ENCODE data around the gene SPATA2L.
"Not testable (repeated sequence)": the region's sequence is repeated elsewhere in the genome, so short reads cannot be mapped to it uniquely, and the experiment has no call there.

SPATA2L gene

DNA sequence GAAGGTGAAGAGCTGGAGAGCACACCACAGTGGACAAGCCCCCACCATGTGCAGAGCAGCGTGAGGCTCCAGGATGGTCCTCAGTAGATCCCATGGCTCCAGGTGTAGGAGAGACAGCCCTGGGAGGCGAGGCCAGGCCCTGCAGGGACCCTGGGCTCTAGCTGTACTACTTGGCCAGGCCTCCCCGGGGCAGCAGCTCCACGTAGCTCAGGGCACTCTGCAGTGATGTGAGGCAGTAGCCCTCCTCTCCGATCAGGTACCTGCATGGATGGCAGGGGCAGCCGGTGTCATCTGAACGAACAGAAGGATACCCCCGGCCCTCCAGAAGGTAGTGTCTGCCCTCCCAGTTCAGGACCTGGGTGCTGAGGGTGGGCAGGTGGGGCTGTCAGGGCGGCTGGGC lies 6.2 kb upstream of the SPATA2L start:
- no peak for DNase-seq (ENCODE audit: low spot score)

DNA sequence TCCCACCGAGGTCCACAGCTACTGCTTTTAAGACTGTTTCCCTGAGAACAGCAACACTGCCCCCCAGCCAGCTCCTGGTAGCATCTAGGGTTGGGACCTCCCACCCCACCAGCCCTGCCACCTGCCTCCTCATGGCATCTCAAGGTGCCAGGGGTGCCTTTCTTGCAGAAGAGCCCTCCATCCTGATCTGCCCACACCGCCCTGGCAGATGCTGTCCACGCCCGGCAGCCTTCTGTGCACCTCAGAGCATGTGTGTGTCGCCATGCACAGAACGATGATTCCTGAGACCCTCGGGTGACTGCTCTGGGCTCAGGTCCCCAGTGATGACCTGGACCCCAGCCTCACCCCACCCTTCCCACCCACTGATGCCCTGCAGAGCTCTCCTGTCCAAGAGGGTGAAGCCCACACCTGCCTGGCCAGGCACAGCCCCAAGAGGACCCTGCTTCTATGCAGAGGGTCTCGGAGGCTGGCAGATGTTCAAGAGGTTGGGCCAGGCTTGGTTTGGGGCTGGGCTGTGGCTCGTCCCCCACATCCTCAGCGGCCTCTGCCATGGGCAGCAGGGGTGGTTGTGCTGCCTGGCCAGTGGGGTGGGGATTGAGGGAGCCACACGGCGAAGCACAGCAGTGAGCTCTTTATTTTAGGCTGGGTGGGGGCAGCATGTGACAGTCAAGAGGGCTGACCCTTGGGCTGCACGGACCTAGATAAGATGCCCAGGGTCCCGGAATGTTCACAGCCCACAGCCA lies 5.2 kb upstream of the SPATA2L start:
- DNase-seq (ENCODE audit: low spot score): no peak

DNA sequence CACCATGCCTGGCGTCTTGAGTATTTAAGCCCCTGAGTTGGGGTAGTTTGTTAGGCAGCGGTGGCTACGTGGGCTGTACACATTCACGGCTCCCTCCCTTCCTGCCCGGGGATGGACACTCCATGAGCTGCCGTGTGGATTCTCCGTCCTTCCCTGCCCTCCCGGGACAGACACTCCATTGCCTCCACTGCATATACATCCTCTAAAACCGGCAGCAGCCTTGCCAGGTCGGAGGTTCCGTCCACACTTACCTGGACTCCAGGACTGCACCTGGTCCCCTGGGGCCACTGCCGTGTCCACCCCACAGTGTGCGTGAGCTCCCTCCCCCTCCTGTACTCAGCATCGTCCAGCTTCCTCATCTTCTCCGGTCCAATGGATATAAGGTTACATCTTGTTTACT lies 3.5 kb upstream of the SPATA2L start:
- DNase-seq (ENCODE audit: low spot score): no peak

DNA sequence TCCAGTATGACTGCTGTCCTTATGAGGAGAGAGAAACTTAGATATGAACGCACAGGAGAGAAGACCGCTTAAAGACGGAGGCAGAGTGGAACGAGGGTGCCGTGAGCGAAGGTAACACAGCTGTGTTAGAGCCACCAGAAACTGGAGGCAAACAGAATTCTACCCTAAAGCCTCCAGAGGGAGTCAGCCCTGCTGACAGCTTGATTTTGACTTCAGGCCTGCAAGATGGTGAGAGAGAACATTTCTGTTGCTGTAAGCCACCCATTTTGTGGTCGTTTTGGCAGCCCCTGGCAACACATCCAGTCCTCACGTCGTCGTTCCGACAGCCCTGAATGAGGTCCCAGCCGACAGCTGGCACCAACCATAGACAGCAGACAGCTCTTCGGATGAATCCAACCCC lies 2.8 kb upstream of the SPATA2L start:
- DNase-seq (ENCODE audit: low spot score): no peak

- peak; percentile 55 for DNase-seq (ENCODE audit: low spot score)
Measured at GRCh38 chr16:89700649-89701424, 668 bp downstream of the SPATA2L start.

GRCh38 chr16:89700100-89700648 lies 1.3 kb downstream of the SPATA2L start:
- peak; percentile 98 for DNase-seq (ENCODE audit: low spot score)

DNA sequence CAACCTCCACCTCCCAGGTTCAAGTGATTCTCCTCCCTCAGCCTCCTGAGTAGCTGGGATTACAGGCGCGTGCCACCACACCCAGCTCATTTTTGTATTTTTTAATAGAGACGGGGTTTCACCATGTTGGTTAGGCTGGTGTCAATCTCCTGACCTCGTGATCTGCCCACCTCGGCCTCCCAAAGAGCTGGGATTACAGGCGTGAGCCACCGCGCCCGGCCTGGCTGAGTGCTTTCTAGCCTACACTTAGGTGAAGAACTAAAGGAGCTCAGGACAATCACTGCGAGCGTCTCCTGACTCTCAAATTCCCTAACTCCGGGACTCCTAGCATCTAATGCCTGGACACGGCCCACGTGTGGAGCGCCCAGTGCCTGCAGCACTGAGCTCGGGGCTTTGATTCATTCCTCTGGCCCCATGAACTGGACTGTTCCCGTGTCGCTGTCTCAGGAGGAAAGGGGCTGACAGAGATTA lies 1.8 kb downstream of the SPATA2L start:
- DNase-seq (ENCODE audit: low spot score): not testable (repeated sequence)

DNA sequence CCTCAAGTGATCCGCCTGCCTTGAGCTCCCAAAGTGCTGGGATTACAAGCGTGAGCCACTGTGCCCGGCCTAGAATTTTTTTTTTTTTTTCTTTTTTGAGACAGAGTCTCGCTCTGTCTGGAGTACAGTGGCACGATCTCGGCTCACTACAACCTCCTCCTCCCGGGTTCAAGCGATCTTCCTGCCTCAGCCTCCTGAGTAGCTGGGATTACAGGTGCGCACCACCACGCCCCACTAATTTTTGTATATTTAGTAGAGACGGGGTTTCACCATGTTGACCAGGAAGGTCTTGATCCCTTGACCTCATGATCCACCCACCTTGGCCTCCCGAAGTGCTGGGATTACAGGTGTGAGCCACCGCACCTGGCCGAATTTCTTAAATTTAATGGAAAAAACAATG lies 2.8 kb downstream of the SPATA2L start:
- DNase-seq (ENCODE audit: low spot score): not testable (repeated sequence)

GRCh38 chr16:89697616-89698331 lies 3.7 kb downstream of the SPATA2L start:
- no peak for DNase-seq (ENCODE audit: low spot score)

GRCh38 chr16:89697161-89697615 lies 4.3 kb downstream of the SPATA2L start:
- DNase-seq (ENCODE audit: low spot score): no peak

DNA sequence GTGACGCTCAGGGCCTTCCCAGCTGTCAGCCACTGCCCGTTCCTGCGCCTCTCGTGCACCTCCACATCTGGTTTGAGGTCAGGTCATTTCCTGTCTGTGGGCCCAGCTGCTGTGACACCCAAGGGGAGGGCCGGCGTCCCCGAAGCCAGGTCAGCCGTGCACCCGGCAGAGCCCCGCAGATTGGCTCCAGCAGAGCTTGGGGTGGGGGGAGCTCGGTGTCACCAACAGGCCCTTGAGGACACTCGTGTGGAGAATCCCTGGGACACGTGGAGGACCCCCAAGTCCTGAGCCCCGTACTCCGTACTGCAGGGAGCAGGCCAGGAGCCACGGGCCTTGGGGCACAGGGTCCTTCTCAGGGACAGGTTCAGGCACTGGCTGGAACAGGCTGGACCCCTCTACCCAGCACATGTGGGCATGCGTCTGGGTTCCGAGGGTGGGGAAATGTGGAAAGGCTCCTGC lies 4.8 kb downstream of the SPATA2L start:
- DNase-seq (ENCODE audit: low spot score): no peak

GRCh38 chr16:89695875-89696669 lies 5.4 kb downstream of the SPATA2L start:
- DNase-seq (ENCODE audit: low spot score): no peak

GRCh38 chr16:89695086-89695874 lies 6.2 kb downstream of the SPATA2L start:
- no peak for DNase-seq (ENCODE audit: low spot score)

DNA sequence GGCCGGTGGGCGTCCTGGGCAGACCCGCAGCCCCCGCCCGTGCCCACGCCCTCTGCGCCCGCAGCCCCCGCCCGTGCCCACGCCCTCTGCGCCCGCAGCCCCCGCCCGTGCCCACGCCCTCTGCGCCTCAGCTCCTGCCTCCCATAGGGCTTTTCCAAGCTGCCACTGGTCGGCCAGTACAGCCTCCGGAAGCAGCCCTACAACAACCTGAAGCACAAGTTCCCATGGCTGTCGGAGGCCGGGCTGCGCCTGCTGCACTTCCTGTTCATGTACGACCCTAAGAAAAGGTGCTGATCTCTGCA lies 6.8 kb downstream of the SPATA2L start:
- not testable (repeated sequence) for DNase-seq (ENCODE audit: low spot score)

GRCh38 chr16:89693931-89694783 lies 7.3 kb downstream of the SPATA2L start:
- DNase-seq (ENCODE audit: low spot score): no peak

DNA sequence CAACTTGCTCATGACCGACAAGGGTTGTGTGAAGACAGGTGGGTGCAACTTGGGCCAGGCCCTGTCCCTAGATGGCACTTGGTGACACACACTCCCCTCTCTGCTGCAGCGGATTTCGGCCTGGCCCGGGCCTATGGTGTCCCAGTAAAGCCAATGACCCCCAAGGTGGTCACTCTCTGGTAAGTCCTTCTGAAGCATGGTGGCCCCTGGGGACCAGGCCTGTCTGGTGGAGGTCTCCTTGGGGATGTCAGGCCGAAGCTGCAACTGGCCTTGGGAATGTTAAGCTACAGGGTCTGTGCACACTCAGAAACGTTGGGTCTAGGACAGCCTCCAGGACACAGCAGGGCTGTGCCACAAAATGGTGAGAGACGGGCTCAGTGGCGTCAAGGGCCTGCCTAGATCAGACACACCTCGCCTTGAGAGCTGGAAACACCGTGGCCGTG lies 8.2 kb downstream of the SPATA2L start:
- DNase-seq (ENCODE audit: low spot score): no peak

DNA sequence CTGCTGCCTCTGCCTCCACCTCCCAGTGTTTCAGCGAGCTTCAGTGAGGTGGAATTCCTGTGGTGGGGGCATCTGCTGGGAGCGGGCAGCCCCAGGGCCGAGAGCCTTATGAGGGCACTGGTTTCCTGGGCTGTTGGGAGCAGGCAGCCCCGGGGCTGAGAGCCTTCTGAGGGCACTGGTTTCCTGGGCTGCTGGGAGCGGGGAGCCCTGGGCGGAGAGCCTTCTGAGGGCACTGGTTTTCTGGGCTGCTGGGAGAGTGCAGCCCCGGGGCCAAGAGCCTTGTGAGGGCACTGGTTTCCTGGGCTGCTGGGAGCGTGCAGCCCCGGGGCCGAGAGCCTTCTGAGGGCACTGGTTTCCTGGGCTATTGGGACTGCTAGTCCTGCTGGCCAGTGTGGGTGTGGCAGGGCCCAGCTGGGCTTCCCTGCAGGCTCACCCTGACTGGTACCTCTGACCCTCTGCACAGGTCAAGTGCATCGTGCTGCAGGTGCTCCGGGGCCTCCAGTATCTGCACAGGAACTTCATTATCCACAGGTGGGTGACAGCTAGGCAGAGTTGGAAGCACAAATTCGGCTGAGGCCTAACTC lies 9.4 kb downstream of the SPATA2L start:
- no peak for DNase-seq (ENCODE audit: low spot score)

DNA sequence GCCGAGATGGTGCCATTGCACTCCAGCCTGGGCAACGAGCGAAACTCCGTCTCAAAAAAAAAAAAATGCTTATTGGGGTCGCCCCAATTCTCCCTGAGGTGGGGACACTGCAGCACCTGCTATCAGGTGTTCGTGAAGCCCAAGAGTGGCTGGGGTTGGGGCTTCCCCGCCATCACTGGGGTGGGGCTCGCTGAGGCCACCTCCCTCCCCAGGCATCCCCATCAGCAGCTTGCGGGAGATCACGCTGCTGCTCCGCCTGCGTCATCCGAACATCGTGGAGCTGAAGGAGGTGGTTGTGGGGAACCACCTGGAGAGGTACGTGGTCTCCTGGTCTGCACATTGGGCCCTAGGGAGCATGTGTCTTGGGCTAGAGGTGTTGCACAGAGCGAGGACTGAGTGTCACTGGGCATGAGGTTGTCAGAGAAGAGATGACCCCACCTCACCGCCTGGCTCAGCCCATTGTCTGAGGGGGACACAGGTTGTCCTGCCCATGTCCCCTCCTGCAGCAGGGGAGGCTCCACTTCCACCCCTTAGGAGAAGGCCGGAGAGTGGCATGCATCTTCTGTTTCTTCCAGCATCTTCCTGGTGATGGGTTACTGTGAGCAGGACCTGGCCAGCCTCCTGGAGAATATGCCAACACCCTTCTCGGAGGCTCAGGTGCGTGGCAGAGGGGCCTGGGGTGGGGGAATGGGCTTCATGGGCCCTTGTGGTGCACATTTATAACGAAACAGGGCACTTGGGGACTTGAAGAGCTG lies 10.1 kb downstream of the SPATA2L start:
- DNase-seq (ENCODE audit: low spot score): no peak
